HG03103 (cell line): Measurements from ENCODE around the gene SMIM15.
"Not testable (repeated sequence)": the region's sequence is repeated elsewhere in the genome, so short reads cannot be mapped to it uniquely, and the experiment has no call there.

Experiments
- ATAC-seq: cut with Tn5 transposase; IDR thresholded peaks from one replicate; pipeline ENCODE4 v1.9.1; 2021; ENCODE audit warnings: low read depth; ENCODE audit not compliant: unreplicated experiment

Gene SMIM15, protein sequence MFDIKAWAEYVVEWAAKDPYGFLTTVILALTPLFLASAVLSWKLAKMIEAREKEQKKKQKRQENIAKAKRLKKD

GRCh38 chr5:61162010-61162831 lies at the start of gene SMIM15:
SMIM15 (minus strand) TSS chr5:61162468; CDS start chr5:61160171, 2,297 bp downstream.
- ATAC-seq, result peak; percentile 96

DNA sequence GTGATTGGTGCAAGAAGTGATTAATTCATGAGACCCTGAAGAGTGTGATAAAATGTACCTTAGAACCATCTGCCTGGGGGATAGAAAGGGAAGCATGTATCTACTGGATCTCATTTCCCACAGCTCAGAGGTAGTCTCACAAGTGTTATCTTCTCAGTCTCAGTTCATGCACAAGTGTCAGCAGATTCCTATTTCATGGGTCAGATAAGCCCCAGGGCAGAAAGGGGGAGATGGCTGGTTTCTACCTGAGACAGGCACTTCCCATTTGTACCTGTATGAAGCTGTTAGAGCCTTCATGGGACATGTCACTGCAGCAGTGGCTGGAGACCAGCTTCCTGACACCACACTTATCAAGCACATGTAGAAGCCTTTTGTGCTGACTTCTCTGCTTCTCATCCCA lies 45.6 kb upstream of the SMIM15 start:
- ATAC-seq, result no peak

- ATAC-seq, result no peak
Observed at GRCh38 chr5:61205013-61205412, 42.7 kb upstream of the SMIM15 start.

DNA sequence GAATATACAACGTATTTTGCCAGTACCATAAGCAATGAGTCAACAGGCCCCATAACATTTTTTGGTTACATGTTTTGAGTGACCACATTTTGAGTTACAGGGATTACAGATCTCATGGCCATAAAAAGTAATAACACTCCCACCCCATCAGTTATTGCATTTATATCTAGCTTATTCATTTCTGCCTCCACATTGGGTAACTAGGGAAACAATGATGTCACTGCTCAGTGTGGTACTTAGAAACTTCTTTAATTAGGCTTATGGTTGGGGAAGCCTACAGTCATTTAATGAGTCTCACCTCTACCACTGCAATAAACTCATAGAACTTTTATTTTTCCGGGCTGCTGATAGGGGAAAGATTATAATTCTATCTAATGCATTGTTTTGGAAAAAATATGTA lies 39.9 kb upstream of the SMIM15 start:
- no peak for ATAC-seq

- no peak for ATAC-seq
Observed at GRCh38 chr5:61200582-61201155, 38.4 kb upstream of the SMIM15 start.

- no peak for ATAC-seq
Observed at GRCh38 chr5:61198606-61199005, 36.3 kb upstream of the SMIM15 start.

- ATAC-seq, result not testable (repeated sequence)
Observed at GRCh38 chr5:61187826-61188225, 25.6 kb upstream of the SMIM15 start.

DNA sequence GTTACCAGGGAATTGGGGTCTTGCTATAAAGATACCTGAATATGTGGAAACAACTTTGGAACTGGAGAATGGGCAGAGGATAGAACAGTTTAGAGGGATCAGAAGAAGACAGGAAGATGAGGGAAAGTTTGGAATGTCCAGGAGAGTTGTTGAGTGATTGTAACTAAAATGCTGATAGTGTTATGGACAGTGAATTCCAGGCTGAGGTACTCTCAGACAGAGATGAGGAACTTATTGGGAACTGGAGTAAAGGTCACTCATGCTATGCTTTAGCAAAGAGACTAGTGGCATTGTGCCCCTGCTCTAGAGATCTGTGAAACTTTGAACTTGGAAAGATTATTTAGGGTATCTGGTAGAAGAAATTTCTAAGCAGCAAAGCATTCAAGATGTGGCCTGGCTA lies 25.1 kb upstream of the SMIM15 start:
- ATAC-seq, result not testable (repeated sequence)

GRCh38 chr5:61186634-61187033 lies 24.4 kb upstream of the SMIM15 start:
- ATAC-seq, result no peak

DNA sequence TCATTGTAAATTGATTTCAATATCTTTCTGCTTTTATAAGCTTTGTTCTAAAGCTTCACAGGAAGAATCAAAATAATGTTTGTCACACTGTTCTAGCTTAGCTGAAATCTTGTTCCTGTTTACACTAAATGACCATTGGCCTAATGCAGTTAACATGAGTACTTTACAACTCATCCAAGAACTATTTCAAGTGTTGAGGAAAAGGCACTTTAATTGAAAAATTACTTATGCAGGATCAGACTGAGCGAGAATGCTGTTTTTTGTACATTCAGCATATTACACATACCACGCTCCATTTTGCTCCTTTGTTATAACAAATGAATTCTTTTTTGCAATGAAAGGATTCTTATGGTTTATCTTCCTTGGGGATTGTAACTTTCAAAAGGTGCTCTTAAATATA lies 22.4 kb upstream of the SMIM15 start:
- no peak for ATAC-seq

- ATAC-seq, result no peak
Observed at GRCh38 chr5:61183538-61183937, 21.3 kb upstream of the SMIM15 start.

- ATAC-seq, result no peak
Observed at GRCh38 chr5:61182449-61182848, 20.2 kb upstream of the SMIM15 start.

GRCh38 chr5:61180886-61181285 lies 18.6 kb upstream of the SMIM15 start:
- ATAC-seq, result no peak

DNA sequence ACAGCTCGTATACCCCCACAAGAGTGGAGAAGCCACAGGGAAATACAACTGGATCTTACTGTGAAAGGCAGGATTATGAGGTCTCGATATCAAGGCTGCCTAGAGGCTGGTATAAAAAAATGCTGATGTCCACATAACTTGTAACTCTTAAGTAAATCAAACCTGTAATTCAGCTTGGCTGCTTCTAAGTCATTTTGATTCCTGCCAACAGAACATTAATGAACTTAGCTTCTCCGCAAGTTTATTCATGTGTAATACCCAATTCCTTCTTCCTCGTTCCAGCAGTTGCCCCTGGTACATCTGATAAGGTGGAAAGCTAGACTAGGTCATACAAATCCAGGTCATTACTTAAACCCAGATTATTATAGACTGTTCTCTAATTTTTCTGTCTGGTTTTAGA lies 16.4 kb upstream of the SMIM15 start:
- ATAC-seq, result no peak

GRCh38 chr5:61177716-61178115 lies 15.4 kb upstream of the SMIM15 start:
- ATAC-seq, result peak; percentile 77

- no peak for ATAC-seq
Observed at GRCh38 chr5:61177070-61177469, 14.8 kb upstream of the SMIM15 start.

GRCh38 chr5:61176631-61177030 lies 14.4 kb upstream of the SMIM15 start:
- no peak for ATAC-seq

GRCh38 chr5:61171479-61171878 lies 9.2 kb upstream of the SMIM15 start:
- ATAC-seq, result no peak

DNA sequence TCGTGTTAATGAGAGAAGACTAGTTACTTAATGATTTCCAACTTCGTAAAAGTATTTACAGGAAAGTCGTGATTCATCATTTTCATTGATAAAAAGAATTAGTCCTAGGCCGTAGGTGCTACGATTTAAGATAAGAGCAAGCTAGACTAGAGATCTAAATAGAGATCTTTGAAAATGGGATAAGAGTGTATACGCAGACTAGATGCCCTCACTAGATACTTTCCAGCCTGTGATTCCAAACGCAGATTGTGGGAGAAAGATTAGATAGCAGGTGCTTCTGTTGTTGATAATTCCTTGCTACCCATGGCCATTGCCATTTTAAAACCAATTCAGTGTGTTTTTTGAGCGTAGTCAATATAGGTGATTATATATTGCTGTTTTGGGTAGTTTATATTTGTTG lies 6.7 kb upstream of the SMIM15 start:
- ATAC-seq, result no peak

DNA sequence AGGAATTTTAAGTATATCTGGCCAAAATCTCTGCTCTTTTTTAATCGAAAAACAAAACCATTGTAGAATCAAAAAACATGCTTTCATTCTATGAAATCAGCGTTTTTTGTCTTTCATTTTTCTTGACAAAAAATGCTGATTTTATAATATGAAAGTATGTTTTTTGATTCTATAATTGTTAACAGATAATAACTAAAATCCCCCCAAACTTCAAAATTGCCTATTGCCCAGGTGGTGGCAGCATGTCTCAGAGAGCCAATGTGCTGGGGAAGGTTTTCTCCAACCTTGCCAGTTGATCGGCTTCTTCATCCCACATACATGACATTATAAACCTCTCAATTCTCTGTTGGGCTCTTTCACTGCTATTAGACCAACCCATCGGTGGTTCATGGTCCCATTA lies 5.1 kb upstream of the SMIM15 start:
- no peak for ATAC-seq

DNA sequence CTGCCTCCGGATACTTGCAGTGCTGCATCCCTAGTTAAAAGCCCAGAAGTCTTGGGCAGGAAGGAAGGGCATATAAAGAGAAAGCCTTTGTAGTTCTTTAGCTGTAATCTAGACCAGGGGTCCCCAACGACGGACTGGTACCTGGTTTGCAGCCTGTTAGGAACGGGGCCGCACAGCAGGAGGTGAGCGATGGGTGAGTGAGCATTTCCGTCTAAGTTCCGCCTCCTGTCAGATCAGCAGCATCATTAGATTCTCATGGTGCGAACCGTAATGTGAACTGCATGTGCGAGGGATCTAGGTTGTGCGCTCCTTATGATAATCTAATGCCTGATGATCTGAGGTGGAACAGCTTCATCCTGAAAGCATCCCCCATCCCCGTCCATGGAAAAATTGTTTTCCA lies 1.6 kb upstream of the SMIM15 start:
- ATAC-seq, result no peak
